CD4-positive, CD25-positive, alpha-beta regulatory T cell (primary cell): Measurements from ENCODE around the gene MTCP1. TPM values are rescaled to one million over a fixed set of nuclear protein-coding genes. Genes with fewer than 3 reads are reported as not detected.

Source experiments
- ATAC-seq, 2 donors: fragments of 150-1000 bp; cut with Tn5 transposase; one replicate each; pipeline ENCODE4 v1.10.0; 2021; ENCODE audit warnings: low read depth in 2 of 2, moderate number of reproducible peaks in 2 of 2, moderate library complexity in 1 of 2
- DNase-seq, 3 donors: peaks; one replicate each; pipeline versions ENCODE4 v3.0.0 to v3.0.0-alpha.2; 2012 to 2022; ENCODE audit warnings: mixed read lengths in 1 of 3
- H3K27ac ChIP-seq: one replicate; pipeline ENCODE4 v1.7.0; 2013; ENCODE audit warnings: mild to moderate bottlenecking, low read length; ENCODE audit not compliant: insufficient read depth, poor library complexity, severe bottlenecking
- H3K27me3 ChIP-seq: one replicate; pipeline ENCODE4 v1.7.0; 2013; ENCODE audit warnings: low read length; ENCODE audit not compliant: control insufficient read depth, insufficient read depth
- H3K36me3 ChIP-seq: one replicate; pipeline ENCODE4 v1.7.0; 2013; ENCODE audit warnings: mild to moderate bottlenecking, low read length, moderate library complexity; ENCODE audit not compliant: control insufficient read depth, insufficient read depth
- H3K4me1 ChIP-seq: 2 replicates; pipeline ENCODE4 v1.7.0; 2013; ENCODE audit warnings: mild to moderate bottlenecking, low read length; ENCODE audit not compliant: insufficient read depth, control insufficient read depth, poor library complexity, severe bottlenecking
- H3K4me3 ChIP-seq: one replicate; pipeline ENCODE4 v1.7.0; 2013; ENCODE audit warnings: low read depth, mild to moderate bottlenecking, low read length, moderate library complexity
- H3K9me3 ChIP-seq, 2 experiments: 1 replicate in 1 of 2; 2 replicates in 1 of 2; pipeline ENCODE4 v1.7.0; 2013; ENCODE audit warnings: low read length in 2 of 2, mild to moderate bottlenecking in 1 of 2, moderate library complexity in 1 of 2; ENCODE audit not compliant: control insufficient read depth in 2 of 2
- H3K27ac Mint-ChIP-seq, 3 donors: one replicate each; pipeline ENCODE4 v1.8.0; 2020 to 2022; ENCODE audit warnings: mild to moderate bottlenecking in 3 of 3, mixed read lengths in 3 of 3, moderate library complexity in 2 of 3
- H3K27me3 Mint-ChIP-seq: one replicate; pipeline ENCODE4 v1.8.0; 2022; ENCODE audit warnings: mild to moderate bottlenecking, mixed read lengths
- H3K36me3 Mint-ChIP-seq: one replicate; pipeline ENCODE4 v1.8.0; 2020; ENCODE audit warnings: mixed read lengths
- H3K4me1 Mint-ChIP-seq, 4 donors: one replicate each; pipeline ENCODE4 v1.8.0; 2020 to 2022; ENCODE audit warnings: mixed read lengths in 4 of 4, mild to moderate bottlenecking in 1 of 4
- H3K4me3 Mint-ChIP-seq, 4 donors: one replicate each; pipeline ENCODE4 v1.8.0; 2020 to 2022; ENCODE audit warnings: mild to moderate bottlenecking in 4 of 4, mixed read lengths in 4 of 4, moderate library complexity in 3 of 4
- H3K9me3 Mint-ChIP-seq, 7 donors: one replicate each; pipeline ENCODE4 v1.8.0; 2020 to 2022; ENCODE audit warnings: mixed read lengths in 7 of 7, mild to moderate bottlenecking in 3 of 7, moderate library complexity in 2 of 7
- polyA plus RNA-seq, 4 donors: library from polyadenylated mRNA; unstranded; fragments of 300-500 nt; fragmentation: Illumina TruSeq; gene quantifications; one replicate each; pipeline ENCODE4 v1.2.3, GENCODE V29; 2021
- total RNA-seq: library from RNA; stranded (reverse); gene quantifications from one replicate; pipeline ENCODE4 v1.2.3, GENCODE V29; 2022

MTCP1 gene
- total and polyA plus RNA-seq, 5 donors from 2014 or later, result 16.1 to 30.6 (median 25.2) TPM

GRCh38 chrX:155065035-155065734, 5.8 kb downstream of the MTCP1 start:
- Mint-ChIP-seq H3K4me1 (peaks cover 0 to 23% (median 17%) of the 10 kb centered on the region in 4 donors), H3K9me3 (no peaks in the 10 kb centered on the region), H3K4me3 (no peak overlapping the region), H3K27ac (no peak overlapping the region), H3K27me3 (no peaks in the 10 kb centered on the region), H3K36me3 (no peaks in the 10 kb centered on the region)
- no peak overlapping the region for H3K27ac ChIP-seq
- DNase-seq (no peak), ATAC-seq (no peak)
- H3K9me3 ChIP-seq, result no peaks in the 10 kb centered on the region
- H3K36me3 ChIP-seq, result peaks cover 13% of the 10 kb centered on the region
- H3K4me3 ChIP-seq, result no peak overlapping the region
- H3K4me1 ChIP-seq, result peaks cover 9% of the 10 kb centered on the region
- no peaks in the 10 kb centered on the region for H3K27me3 ChIP-seq

GRCh38 chrX:155061760-155062159, 9.2 kb downstream of the MTCP1 start:
- ATAC-seq, result no peak
- Mint-ChIP-seq H3K27me3 (no peaks in the 10 kb centered on the region), H3K36me3 (no peaks in the 10 kb centered on the region), H3K27ac (no peak overlapping the region), H3K9me3 (no peaks in the 10 kb centered on the region), H3K4me1 (peaks cover 0 to 10% (median 0%) of the 10 kb centered on the region in 4 donors), H3K4me3 (no peak overlapping the region)
- Histone ChIP-seq H3K4me1 (peaks cover 9% of the 10 kb centered on the region), H3K36me3 (peaks cover 18% of the 10 kb centered on the region), H3K27me3 (no peaks in the 10 kb centered on the region), H3K4me3 (no peak overlapping the region), H3K9me3 (no peaks in the 10 kb centered on the region), H3K27ac (no peak overlapping the region)
- DNase-seq, result no peak

DNA sequence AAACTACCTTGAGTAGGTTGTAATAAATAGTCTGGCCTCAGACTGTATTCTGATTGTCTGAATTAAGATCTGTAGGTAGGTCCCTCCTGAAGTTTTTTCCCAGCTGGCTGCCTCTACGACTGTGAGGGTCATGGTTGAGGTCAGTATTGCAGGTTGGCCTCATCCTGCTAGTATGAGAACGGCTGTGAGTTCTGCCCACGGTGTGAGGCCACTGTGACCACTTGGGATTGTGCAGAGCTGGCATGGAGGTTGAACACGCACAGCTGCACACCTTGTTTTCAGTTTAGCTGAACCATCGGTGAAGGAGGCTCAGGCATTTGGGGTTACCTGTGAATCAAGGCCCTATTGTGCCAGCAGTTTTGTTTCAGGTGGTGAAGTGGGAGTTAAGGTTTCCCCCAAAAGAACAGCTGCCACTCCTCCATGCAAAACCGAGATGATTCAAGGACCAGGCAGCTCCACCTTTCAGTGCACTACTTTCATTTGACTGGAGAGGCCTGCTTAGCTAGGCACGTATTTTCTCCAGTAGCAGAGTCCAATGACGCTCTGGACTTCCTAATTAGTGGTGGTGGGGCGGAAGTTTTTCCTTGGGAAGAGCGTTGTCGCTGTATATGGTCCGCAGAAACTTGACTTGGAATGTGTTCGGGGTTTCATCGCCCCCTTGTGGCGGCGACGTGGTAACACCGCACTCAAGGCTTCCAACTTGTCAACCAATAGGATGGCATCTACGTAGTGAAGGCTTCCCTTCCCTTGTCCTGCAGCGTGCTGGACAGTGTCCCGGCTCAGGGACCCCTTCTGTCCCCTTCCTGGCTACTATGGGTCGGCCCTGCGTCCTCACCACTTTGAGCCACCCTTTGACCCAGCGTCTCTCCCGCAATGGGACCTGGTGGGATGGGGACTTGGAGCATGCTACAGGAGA, 13.8 kb downstream of the MTCP1 start:
- peak; percentile 65 to 72 for ATAC-seq
- peaks cover 0 to 16% (median 0%) of the 10 kb centered on the region in 4 donors for H3K4me1 Mint-ChIP-seq
- peak overlapping the region; percentile 19 for H3K27ac ChIP-seq
- no peaks in the 10 kb centered on the region for H3K9me3 Mint-ChIP-seq
- H3K4me3 Mint-ChIP-seq, result peak overlapping the region in 3 of 4 donors; percentile 54 to 69 (median 66)
- H3K4me3 ChIP-seq, result peak overlapping the region; percentile 47
- H3K27me3 ChIP-seq, result no peaks in the 10 kb centered on the region
- peak overlapping the region; percentile 23 to 83 (median 59) for H3K27ac Mint-ChIP-seq
- H3K9me3 ChIP-seq, result no peaks in the 10 kb centered on the region
- peak; percentile 33 to 69 (median 52) for DNase-seq
- no peaks in the 10 kb centered on the region for H3K27me3 Mint-ChIP-seq
- H3K36me3 Mint-ChIP-seq, result peaks cover 6% of the 10 kb centered on the region
- H3K36me3 ChIP-seq, result peaks cover 20% of the 10 kb centered on the region
- H3K4me1 ChIP-seq, result peaks cover 12% of the 10 kb centered on the region

DNA sequence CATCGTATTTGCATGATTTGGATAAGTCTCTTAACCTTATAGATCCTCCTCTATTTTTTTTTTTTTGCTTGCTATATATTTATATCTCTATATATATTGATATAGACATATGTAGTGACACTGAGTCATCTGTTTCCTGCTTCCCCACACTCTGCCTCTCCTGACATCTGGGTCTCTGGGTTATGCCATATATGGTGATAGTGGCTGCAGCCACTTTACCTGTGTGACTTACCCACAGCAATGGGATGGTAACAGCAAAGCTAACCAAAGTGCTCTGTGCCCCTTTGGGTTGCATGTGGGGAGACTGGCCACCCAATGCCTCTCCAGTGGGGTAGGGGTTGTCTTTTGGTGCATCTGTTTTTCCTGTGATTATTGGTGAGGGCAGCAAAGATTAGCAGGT, 14.5 kb downstream of the MTCP1 start:
- peaks cover 0 to 17% (median 0%) of the 10 kb centered on the region in 4 donors for H3K4me1 Mint-ChIP-seq
- no peaks in the 10 kb centered on the region for H3K9me3 Mint-ChIP-seq
- peak; percentile 47 to 53 for ATAC-seq
- peaks cover 12% of the 10 kb centered on the region for H3K4me1 ChIP-seq
- peaks cover 12% of the 10 kb centered on the region for H3K36me3 Mint-ChIP-seq
- no peaks in the 10 kb centered on the region for H3K27me3 ChIP-seq
- H3K4me3 ChIP-seq, result no peak overlapping the region
- peak overlapping the region in 2 of 3 donors; percentile 36 to 83 for H3K27ac Mint-ChIP-seq
- peak overlapping the region in 2 of 4 donors; percentile 28 to 54 for H3K4me3 Mint-ChIP-seq
- peaks cover 18% of the 10 kb centered on the region for H3K36me3 ChIP-seq
- H3K9me3 ChIP-seq, result no peaks in the 10 kb centered on the region
- H3K27ac ChIP-seq, result no peak overlapping the region
- no peaks in the 10 kb centered on the region for H3K27me3 Mint-ChIP-seq
- DNase-seq, result peak in 1 of 3 donors; percentile 29

GRCh38 chrX:155055494-155055893, 15.4 kb downstream of the MTCP1 start:
- H3K4me3 Mint-ChIP-seq, result no peak overlapping the region
- H3K27ac Mint-ChIP-seq, result no peak overlapping the region
- Histone ChIP-seq H3K9me3 (no peaks in the 10 kb centered on the region), H3K27me3 (no peaks in the 10 kb centered on the region), H3K27ac (no peak overlapping the region), H3K36me3 (peaks cover 17% of the 10 kb centered on the region), H3K4me3 (no peak overlapping the region), H3K4me1 (peaks cover 12% of the 10 kb centered on the region)
- H3K9me3 Mint-ChIP-seq, result no peaks in the 10 kb centered on the region
- DNase-seq (no peak), ATAC-seq (no peak)
- peaks cover 0 to 18% (median 1%) of the 10 kb centered on the region in 4 donors for H3K4me1 Mint-ChIP-seq
- peaks cover 12% of the 10 kb centered on the region for H3K36me3 Mint-ChIP-seq
- no peaks in the 10 kb centered on the region for H3K27me3 Mint-ChIP-seq

GRCh38 chrX:155054255-155054654, 16.7 kb downstream of the MTCP1 start:
- DNase-seq (no peak), ATAC-seq (no peak)
- Mint-ChIP-seq H3K27me3 (no peaks in the 10 kb centered on the region), H3K9me3 (no peaks in the 10 kb centered on the region), H3K36me3 (peaks cover 12% of the 10 kb centered on the region), H3K4me3 (no peak overlapping the region), H3K27ac (no peak overlapping the region), H3K4me1 (peaks cover 0 to 21% (median 2%) of the 10 kb centered on the region in 4 donors)
- H3K4me1 ChIP-seq, result peaks cover 12% of the 10 kb centered on the region
- H3K27ac ChIP-seq, result no peak overlapping the region
- no peaks in the 10 kb centered on the region for H3K27me3 ChIP-seq
- no peaks in the 10 kb centered on the region for H3K9me3 ChIP-seq
- H3K4me3 ChIP-seq, result no peak overlapping the region
- H3K36me3 ChIP-seq, result peaks cover 10% of the 10 kb centered on the region

DNA sequence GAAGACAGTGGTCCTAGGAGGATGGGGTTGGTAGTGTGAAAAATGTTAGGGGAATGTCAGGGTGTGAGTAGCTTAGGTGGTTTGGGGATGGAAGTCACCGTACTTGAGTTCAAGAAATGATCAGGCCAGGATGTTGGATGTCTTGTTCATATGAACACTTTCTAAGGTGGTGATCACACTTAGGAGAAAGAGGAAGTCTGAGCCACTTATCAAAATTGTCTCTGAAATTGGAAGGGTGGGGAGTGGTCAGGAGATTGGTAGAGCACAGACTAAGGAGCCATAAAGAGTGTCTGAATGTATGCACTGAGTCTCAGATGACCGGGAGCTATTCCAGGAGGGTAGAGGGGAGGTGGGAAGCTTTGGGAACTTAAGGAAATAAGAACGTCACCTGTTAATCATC, 17.3 kb downstream of the MTCP1 start:
- H3K27me3 Mint-ChIP-seq, result no peaks in the 10 kb centered on the region
- H3K27ac Mint-ChIP-seq, result peak overlapping the region in 2 of 3 donors; percentile 33 to 80

More for the DNA sequence above, 17.3 kb downstream of the MTCP1 start:
- H3K4me1 ChIP-seq, result peaks cover 12% of the 10 kb centered on the region
- Mint-ChIP-seq H3K4me3 (no peak overlapping the region), H3K9me3 (no peaks in the 10 kb centered on the region), H3K4me1 (peaks cover 0 to 27% (median 5%) of the 10 kb centered on the region in 4 donors), H3K36me3 (peaks cover 12% of the 10 kb centered on the region)
- no peak overlapping the region for H3K4me3 ChIP-seq
- no peak overlapping the region for H3K27ac ChIP-seq
- DNase-seq (no peak), ATAC-seq (no peak)
- no peaks in the 10 kb centered on the region for H3K27me3 ChIP-seq
- H3K9me3 ChIP-seq, result no peaks in the 10 kb centered on the region
- H3K36me3 ChIP-seq, result peaks cover 10% of the 10 kb centered on the region
